ENCODE measurements around the gene USP51. TPM values are rescaled to one million over a fixed set of nuclear protein-coding genes. Genes with fewer than 3 reads are reported as not detected.
"Not testable (repeated sequence)": the region's sequence is repeated elsewhere in the genome, so short reads cannot be mapped to it uniquely, and the experiment has no call there.

USP51 gene
- total RNA-seq, 5 donors from 2014 or later (not counting 1 experiment from before 2014, with no cell fraction given), result 1.6 to 2.1 (median 1.7) TPM

- H3K36me3 Mint-ChIP-seq; H3K9me3 ChIP-seq; H3K27me3 ChIP-seq (replicated peaks in 1 of 2; ENCODE audit: control insufficient read depth in 2 of 2, extremely low read depth in 1 of 2, insufficient read depth in 2 of 2, low read length in 1 of 2); H3K36me3 ChIP-seq (ENCODE audit: control insufficient read depth in 2 of 2, extremely low read depth in 1 of 2, insufficient read depth in 1 of 2, low read length in 1 of 2); DNase-seq; H3K4me3 ChIP-seq (ENCODE audit: control insufficient read depth in 1 of 2, extremely low read depth in 1 of 2, low read length in 1 of 2); ATAC-seq (replicated peaks in 1 of 4); H3K4me1 Mint-ChIP-seq; CTCF ChIA-PET; H3K4me3 Mint-ChIP-seq; H3K9me3 Mint-ChIP-seq; POLR2A ChIA-PET; H3K27ac Mint-ChIP-seq; H3K27ac ChIP-seq (ENCODE audit: low read length); H3K4me1 ChIP-seq (ENCODE audit: control insufficient read depth in 1 of 2, extremely low read depth in 1 of 2, insufficient read depth in 2 of 2, low read length in 2 of 2); H3K27me3 Mint-ChIP-seq: not testable (repeated sequence)
- WGBS (ENCODE audit: insufficient coverage), result no CpG with 5 or more reads among the region's 6 CpGs
These were observed 23.5 kb upstream of the USP51 start for GRCh38 chrX:55513045-55513737.

GRCh38 chrX:55508410-55509152 is 18.9 kb upstream of the USP51 start:
- peak in 3 of 4 experiments; percentile 42 to 51 (median 51) for ATAC-seq (replicated peaks in 1 of 4)
- no CpG with 5 or more reads among the region's 10 CpGs for WGBS (ENCODE audit: insufficient coverage)
- H3K27ac ChIP-seq (ENCODE audit: low read length); H3K4me1 ChIP-seq (ENCODE audit: control insufficient read depth in 1 of 2, extremely low read depth in 1 of 2, insufficient read depth in 2 of 2, low read length in 2 of 2); H3K36me3 Mint-ChIP-seq; H3K4me1 Mint-ChIP-seq; POLR2A ChIA-PET; H3K27me3 Mint-ChIP-seq; H3K9me3 ChIP-seq; CTCF ChIA-PET; H3K36me3 ChIP-seq (ENCODE audit: control insufficient read depth in 2 of 2, extremely low read depth in 1 of 2, insufficient read depth in 1 of 2, low read length in 1 of 2); DNase-seq; H3K4me3 Mint-ChIP-seq; H3K27me3 ChIP-seq (replicated peaks in 1 of 2; ENCODE audit: control insufficient read depth in 2 of 2, extremely low read depth in 1 of 2, insufficient read depth in 2 of 2, low read length in 1 of 2); H3K4me3 ChIP-seq (ENCODE audit: control insufficient read depth in 1 of 2, extremely low read depth in 1 of 2, low read length in 1 of 2); H3K27ac Mint-ChIP-seq; H3K9me3 Mint-ChIP-seq: not testable (repeated sequence)

- CTCF ChIA-PET, POLR2A ChIA-PET: not testable (repeated sequence)
These were observed 18.1 kb upstream of the USP51 start for GRCh38 chrX:55507699-55508098.

GRCh38 chrX:55507010-55507409 is 17.4 kb upstream of the USP51 start:
- H3K4me3 Mint-ChIP-seq; H3K27me3 ChIP-seq (replicated peaks in 1 of 2; ENCODE audit: control insufficient read depth in 2 of 2, extremely low read depth in 1 of 2, insufficient read depth in 2 of 2, low read length in 1 of 2); H3K9me3 Mint-ChIP-seq; POLR2A ChIA-PET; DNase-seq; H3K27me3 Mint-ChIP-seq; H3K4me3 ChIP-seq (ENCODE audit: control insufficient read depth in 1 of 2, extremely low read depth in 1 of 2, low read length in 1 of 2); H3K4me1 ChIP-seq (ENCODE audit: control insufficient read depth in 1 of 2, extremely low read depth in 1 of 2, insufficient read depth in 2 of 2, low read length in 2 of 2); H3K36me3 ChIP-seq (ENCODE audit: control insufficient read depth in 2 of 2, extremely low read depth in 1 of 2, insufficient read depth in 1 of 2, low read length in 1 of 2); H3K9me3 ChIP-seq; H3K27ac Mint-ChIP-seq; H3K4me1 Mint-ChIP-seq; H3K36me3 Mint-ChIP-seq; CTCF ChIA-PET; ATAC-seq (replicated peaks in 1 of 4); H3K27ac ChIP-seq (ENCODE audit: low read length): not testable (repeated sequence)
- no CpG with 5 or more reads among the region's 5 CpGs for WGBS (ENCODE audit: insufficient coverage)

More at GRCh38 chrX:55507699-55508098, 18.1 kb upstream of the USP51 start:
- WGBS (ENCODE audit: insufficient coverage), result no CpG with 5 or more reads among the region's 5 CpGs
- H3K4me3 ChIP-seq (ENCODE audit: control insufficient read depth in 1 of 2, extremely low read depth in 1 of 2, low read length in 1 of 2); H3K9me3 Mint-ChIP-seq; H3K4me3 Mint-ChIP-seq; H3K36me3 ChIP-seq (ENCODE audit: control insufficient read depth in 2 of 2, extremely low read depth in 1 of 2, insufficient read depth in 1 of 2, low read length in 1 of 2); ATAC-seq (replicated peaks in 1 of 4); H3K9me3 ChIP-seq; H3K27me3 ChIP-seq (replicated peaks in 1 of 2; ENCODE audit: control insufficient read depth in 2 of 2, extremely low read depth in 1 of 2, insufficient read depth in 2 of 2, low read length in 1 of 2); DNase-seq; H3K27ac ChIP-seq (ENCODE audit: low read length); H3K27ac Mint-ChIP-seq; H3K4me1 Mint-ChIP-seq; H3K36me3 Mint-ChIP-seq; H3K4me1 ChIP-seq (ENCODE audit: control insufficient read depth in 1 of 2, extremely low read depth in 1 of 2, insufficient read depth in 2 of 2, low read length in 2 of 2); H3K27me3 Mint-ChIP-seq: not testable (repeated sequence)

GRCh38 chrX:55490974-55491373 is 1.3 kb upstream of the USP51 start:
- Mint-ChIP-seq H3K9me3 (no peaks in the 10 kb centered on the region), H3K4me1 (peaks cover 0 to 18% (median 12%) of the 10 kb centered on the region in 3 donors), H3K4me3 (peak overlapping the region in 1 of 3 donors; percentile 87), H3K27me3 (peaks cover 0 to 3% of the 10 kb centered on the region in 2 donors), H3K36me3 (no peaks in the 10 kb centered on the region), H3K27ac (no peak overlapping the region)
- Histone ChIP-seq H3K4me3 (ENCODE audit: control insufficient read depth in 1 of 2, extremely low read depth in 1 of 2, low read length in 1 of 2) (no peak overlapping the region), H3K9me3 (no peaks in the 10 kb centered on the region), H3K4me1 (ENCODE audit: control insufficient read depth in 1 of 2, extremely low read depth in 1 of 2, insufficient read depth in 2 of 2, low read length in 2 of 2) (peaks cover 0 to 11% of the 10 kb centered on the region in 2 experiments), H3K27me3 (replicated peaks in 1 of 2; ENCODE audit: control insufficient read depth in 2 of 2, extremely low read depth in 1 of 2, insufficient read depth in 2 of 2, low read length in 1 of 2) (no peaks in the 10 kb centered on the region), H3K27ac (ENCODE audit: low read length) (no peak overlapping the region), H3K36me3 (ENCODE audit: control insufficient read depth in 2 of 2, extremely low read depth in 1 of 2, insufficient read depth in 1 of 2, low read length in 1 of 2) (no peaks in the 10 kb centered on the region)
- WGBS (ENCODE audit: insufficient coverage), result no CpG with 5 or more reads among the region's 4 CpGs
- DNase-seq (no peak), ATAC-seq (replicated peaks in 1 of 4) (no peak)
- POLR2A ChIA-PET, result no interaction called here
- CTCF ChIA-PET, result no interaction called here

GRCh38 chrX:55490121-55490520 is 473 bp upstream of the USP51 start:
- CTCF ChIA-PET, result interaction anchor here in 1 of 2 donors (2.3 kb wide), 1 partner anchor 228 kb away, joined by 18 read pairs; the partner anchor contains the start of gene RRAGB

More at GRCh38 chrX:55490121-55490520, 473 bp upstream of the USP51 start:
- Histone ChIP-seq H3K27me3 (replicated peaks in 1 of 2; ENCODE audit: control insufficient read depth in 2 of 2, extremely low read depth in 1 of 2, insufficient read depth in 2 of 2, low read length in 1 of 2) (no peaks in the 10 kb centered on the region), H3K4me1 (ENCODE audit: control insufficient read depth in 1 of 2, extremely low read depth in 1 of 2, insufficient read depth in 2 of 2, low read length in 2 of 2) (peaks cover 0 to 11% of the 10 kb centered on the region in 2 experiments), H3K9me3 (no peaks in the 10 kb centered on the region), H3K36me3 (ENCODE audit: control insufficient read depth in 2 of 2, extremely low read depth in 1 of 2, insufficient read depth in 1 of 2, low read length in 1 of 2) (no peaks in the 10 kb centered on the region), H3K27ac (ENCODE audit: low read length) (peak overlapping the region; percentile 87), H3K4me3 (ENCODE audit: control insufficient read depth in 1 of 2, extremely low read depth in 1 of 2, low read length in 1 of 2) (no peak overlapping the region)
- Mint-ChIP-seq H3K9me3 (no peaks in the 10 kb centered on the region), H3K4me3 (peak overlapping the region; percentile 87 to 91 (median 88)), H3K27ac (peak overlapping the region; percentile 22 to 95), H3K27me3 (peaks cover 0 to 3% of the 10 kb centered on the region in 2 donors), H3K36me3 (no peaks in the 10 kb centered on the region), H3K4me1 (peaks cover 0 to 18% (median 12%) of the 10 kb centered on the region in 3 donors)
- ATAC-seq (replicated peaks in 1 of 4) (no peak), DNase-seq (no peak)
- WGBS (ENCODE audit: insufficient coverage), result no CpG with 5 or more reads among the region's 4 CpGs
- POLR2A ChIA-PET, result interaction anchor here in 1 of 2 donors (2.2 kb wide), 1 partner anchor 38 kb away, joined by 18 read pairs; the partner anchor contains the start of gene MAGEH1
